GM19372 (cell line): ENCODE data around the gene BEND4.

ENCODE experiments used
- ATAC-seq: cut with Tn5 transposase; IDR thresholded peaks from one replicate; pipeline ENCODE4 v1.9.1; 2021; ENCODE audit warnings: mild to moderate bottlenecking, low read depth, moderate library complexity; ENCODE audit not compliant: unreplicated experiment

Gene BEND4

GRCh38 chr4:42112846-42113245 lies 39.6 kb downstream of the BEND4 start:
- ATAC-seq: no peak

GRCh38 chr4:42104521-42104920 lies 47.9 kb downstream of the BEND4 start:
- ATAC-seq: no peak

- no peak for ATAC-seq
Observed at GRCh38 chr4:42101446-42101975, 50.9 kb downstream of the BEND4 start.

GRCh38 chr4:42088386-42088785 lies 64.1 kb downstream of the BEND4 start:
- ATAC-seq: no peak

- ATAC-seq: no peak
Observed at GRCh38 chr4:42083816-42084215, 68.6 kb downstream of the BEND4 start.

- no peak for ATAC-seq
Observed at GRCh38 chr4:42080306-42080705, 72.1 kb downstream of the BEND4 start.

- ATAC-seq: peak; percentile 84
Observed at GRCh38 chr4:42078184-42078801, 74.2 kb downstream of the BEND4 start.

- ATAC-seq: no peak
Observed at GRCh38 chr4:42074294-42074693, 78.2 kb downstream of the BEND4 start.

- ATAC-seq: no peak
Observed at GRCh38 chr4:42070463-42070862, 82.0 kb downstream of the BEND4 start.

GRCh38 chr4:42067264-42067663 lies 85.2 kb downstream of the BEND4 start:
- ATAC-seq: no peak

- ATAC-seq: no peak
Observed at GRCh38 chr4:42066402-42066801, 86.1 kb downstream of the BEND4 start.
